Fibroblast of pulmonary artery (primary cell): ENCODE measurements around the gene PPP1R36.
"Not testable (repeated sequence)": the region's sequence is repeated elsewhere in the genome, so short reads cannot be mapped to it uniquely, and the experiment has no call there.

Experiments used
- DNase-seq: peaks from one replicate; pipeline ENCODE4 v3.0.0-alpha.2; 2010; ENCODE audit warnings: low read depth
- H3K4me3 ChIP-seq: replicated peaks from 2 replicates; pipeline ENCODE4 v1.5.1; 2011; ENCODE audit warnings: low read depth, mild to moderate bottlenecking, control low read depth, low read length, moderate library complexity
- TF ChIP-seq, protein P1 (sequence below): IDR thresholded peaks from 2 replicates; pipeline ENCODE4 v1.5.1; 2011; ENCODE audit warnings: mild to moderate bottlenecking, control low read depth, low read length, inconsistent platforms; ENCODE audit errors: missing control alignments

PPP1R36 gene

GRCh38 chr14:64612971-64613666, 63.4 kb downstream of the PPP1R36 start:
- no peak overlapping the region for H3K4me3 ChIP-seq
- TF ChIP-seq, protein P1, sequence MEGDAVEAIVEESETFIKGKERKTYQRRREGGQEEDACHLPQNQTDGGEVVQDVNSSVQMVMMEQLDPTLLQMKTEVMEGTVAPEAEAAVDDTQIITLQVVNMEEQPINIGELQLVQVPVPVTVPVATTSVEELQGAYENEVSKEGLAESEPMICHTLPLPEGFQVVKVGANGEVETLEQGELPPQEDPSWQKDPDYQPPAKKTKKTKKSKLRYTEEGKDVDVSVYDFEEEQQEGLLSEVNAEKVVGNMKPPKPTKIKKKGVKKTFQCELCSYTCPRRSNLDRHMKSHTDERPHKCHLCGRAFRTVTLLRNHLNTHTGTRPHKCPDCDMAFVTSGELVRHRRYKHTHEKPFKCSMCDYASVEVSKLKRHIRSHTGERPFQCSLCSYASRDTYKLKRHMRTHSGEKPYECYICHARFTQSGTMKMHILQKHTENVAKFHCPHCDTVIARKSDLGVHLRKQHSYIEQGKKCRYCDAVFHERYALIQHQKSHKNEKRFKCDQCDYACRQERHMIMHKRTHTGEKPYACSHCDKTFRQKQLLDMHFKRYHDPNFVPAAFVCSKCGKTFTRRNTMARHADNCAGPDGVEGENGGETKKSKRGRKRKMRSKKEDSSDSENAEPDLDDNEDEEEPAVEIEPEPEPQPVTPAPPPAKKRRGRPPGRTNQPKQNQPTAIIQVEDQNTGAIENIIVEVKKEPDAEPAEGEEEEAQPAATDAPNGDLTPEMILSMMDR = no peak
- DNase-seq = no peak

GRCh38 chr14:64614166-64614565, 64.4 kb downstream of the PPP1R36 start:
- H3K4me3 ChIP-seq = no peak overlapping the region
- no peak for DNase-seq
- TF ChIP-seq, protein P1 = no peak

GRCh38 chr14:64614805-64615391, 65.1 kb downstream of the PPP1R36 start:
- TF ChIP-seq, protein P1 = no peak
- no peak overlapping the region for H3K4me3 ChIP-seq
- DNase-seq = no peak

DNA sequence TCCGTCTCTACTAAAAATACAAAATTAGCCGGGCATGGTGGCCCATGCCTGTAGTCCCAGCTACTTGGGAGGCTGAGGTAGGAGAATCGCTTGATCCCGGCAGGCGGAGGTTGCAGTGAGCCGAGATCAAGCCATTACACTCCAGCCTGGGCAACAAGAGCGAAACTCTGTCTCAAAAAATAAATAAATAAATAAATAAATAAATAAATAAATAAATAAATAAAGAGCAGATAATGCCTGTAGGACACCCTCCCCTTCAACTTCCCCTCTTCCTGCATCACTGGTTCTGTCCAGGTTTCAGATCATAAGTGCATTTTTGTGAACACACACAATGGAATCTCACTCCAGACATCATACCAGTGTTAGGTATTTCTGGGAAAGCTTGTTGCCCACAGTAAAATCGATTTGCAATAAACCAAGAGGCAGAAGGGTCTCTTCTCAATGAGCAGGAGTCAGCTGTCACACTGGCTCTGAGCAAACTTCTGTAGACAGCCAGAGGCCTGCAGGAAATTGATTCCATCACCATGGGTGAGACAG, 68.2 kb downstream of the PPP1R36 start:
- H3K4me3 ChIP-seq, DNase-seq: not testable (repeated sequence)

- TF ChIP-seq, protein P1 = no peak
- no peak overlapping the region for H3K4me3 ChIP-seq
- no peak for DNase-seq
These were observed 71.1 kb downstream of the PPP1R36 start for GRCh38 chr14:64620910-64621309.

DNA sequence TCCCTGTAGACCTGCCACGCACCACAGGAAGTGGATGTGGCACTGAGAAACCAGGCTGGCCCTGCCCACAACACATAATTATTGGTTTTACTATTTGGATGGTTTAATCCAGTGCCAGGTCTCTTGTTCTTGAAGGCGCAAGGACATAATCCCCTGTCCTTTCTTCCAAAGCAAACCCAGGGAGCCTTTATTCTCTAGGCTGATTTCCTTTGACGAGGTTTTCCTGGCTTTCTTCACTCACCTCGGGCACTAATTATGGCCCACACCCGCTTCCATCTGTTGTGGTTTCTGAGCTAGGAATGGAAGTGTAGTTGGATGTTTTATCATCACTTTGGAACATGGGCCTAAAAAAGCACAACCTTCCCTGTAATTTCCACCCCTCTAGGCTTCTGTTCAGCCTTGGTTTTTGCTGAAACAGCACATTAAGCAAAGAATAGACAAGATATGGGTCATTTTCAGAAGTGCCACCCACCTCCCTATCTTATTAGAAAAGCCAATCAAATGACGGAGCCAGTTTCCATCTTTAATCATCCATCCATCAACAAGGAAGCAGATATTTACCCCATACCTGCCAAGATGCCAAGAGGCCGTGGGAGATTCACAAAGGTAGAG, 73.9 kb downstream of the PPP1R36 start:
- no peak for DNase-seq
- TF ChIP-seq, protein P1 = no peak
- no peak overlapping the region for H3K4me3 ChIP-seq

- no peak overlapping the region for H3K4me3 ChIP-seq
- TF ChIP-seq, protein P1 = no peak
- no peak for DNase-seq
These were observed 75.8 kb downstream of the PPP1R36 start for GRCh38 chr14:64625386-64626232.
